CD4-positive, alpha-beta T cell treated with Interleukin-6 for 4 hours (primary cell): ENCODE measurements around the gene NMNAT3.
A peak's percentile ranks its signal among the peaks of the same experiment; 100 is the strongest.

Experiments used
- DNase-seq: peaks from one replicate; pipeline ENCODE4 v3.0.0-alpha.2; 2020; ENCODE audit warnings: mixed read lengths

NMNAT3 gene

DNA sequence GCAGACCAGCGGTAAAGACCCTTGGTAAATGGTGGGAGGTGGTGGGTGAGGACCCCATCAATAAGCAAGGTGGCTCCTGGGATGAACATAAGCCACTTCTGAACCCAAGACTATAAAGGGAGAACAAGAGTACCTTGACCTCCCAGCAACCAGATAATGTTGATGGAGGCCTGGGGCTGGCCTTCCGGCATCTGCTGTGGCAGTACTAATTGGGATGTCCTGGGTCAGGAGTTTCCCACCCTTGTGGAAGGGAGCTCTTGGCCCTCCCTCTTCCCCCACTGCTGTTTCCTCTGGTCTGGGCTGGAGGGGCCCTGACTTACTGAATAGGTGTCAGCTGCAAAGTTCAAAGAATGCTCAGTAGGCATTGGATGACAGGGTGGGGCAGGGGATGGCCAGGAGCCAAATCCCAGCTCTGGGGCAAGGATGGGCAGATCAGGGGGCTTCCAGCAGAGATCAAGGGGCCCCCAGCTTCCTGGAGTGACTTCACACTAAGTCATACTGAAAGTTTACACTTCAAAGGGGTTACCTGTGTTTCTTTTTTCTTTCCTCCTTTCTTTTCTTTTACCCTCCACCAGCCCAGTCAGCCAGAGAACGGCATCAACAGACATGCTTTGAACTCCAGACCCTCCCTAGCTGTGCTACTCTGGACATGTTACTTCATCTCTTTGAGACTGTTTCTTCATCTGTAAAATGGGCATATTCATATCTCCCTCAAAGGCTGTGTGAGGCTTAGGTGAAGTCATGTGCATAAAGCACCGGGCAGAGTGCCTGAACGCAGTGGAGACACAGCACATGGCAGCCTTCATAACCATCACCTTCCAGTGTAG is 139.8 kb downstream of the NMNAT3 start:
- DNase-seq: no peak

DNA sequence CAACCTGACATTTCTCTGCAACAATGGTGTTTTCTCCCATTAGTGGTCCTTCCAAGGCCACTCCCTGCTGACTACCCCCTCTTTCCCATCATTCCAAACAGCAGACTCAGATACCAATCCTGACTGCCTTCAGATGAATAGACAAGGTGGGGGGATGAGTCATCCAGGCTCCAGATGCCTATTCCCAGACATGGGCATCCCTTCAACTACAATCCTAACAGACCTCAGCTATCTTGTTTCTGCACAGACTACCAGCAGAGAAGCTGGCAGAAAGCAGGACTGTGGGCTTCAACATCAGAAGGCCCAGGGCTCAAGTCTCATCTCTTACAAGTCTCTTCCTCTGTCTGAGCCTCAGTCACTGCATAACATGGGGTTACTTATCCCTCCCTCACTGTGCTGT is 140.4 kb downstream of the NMNAT3 start:
- DNase-seq: no peak

DNA sequence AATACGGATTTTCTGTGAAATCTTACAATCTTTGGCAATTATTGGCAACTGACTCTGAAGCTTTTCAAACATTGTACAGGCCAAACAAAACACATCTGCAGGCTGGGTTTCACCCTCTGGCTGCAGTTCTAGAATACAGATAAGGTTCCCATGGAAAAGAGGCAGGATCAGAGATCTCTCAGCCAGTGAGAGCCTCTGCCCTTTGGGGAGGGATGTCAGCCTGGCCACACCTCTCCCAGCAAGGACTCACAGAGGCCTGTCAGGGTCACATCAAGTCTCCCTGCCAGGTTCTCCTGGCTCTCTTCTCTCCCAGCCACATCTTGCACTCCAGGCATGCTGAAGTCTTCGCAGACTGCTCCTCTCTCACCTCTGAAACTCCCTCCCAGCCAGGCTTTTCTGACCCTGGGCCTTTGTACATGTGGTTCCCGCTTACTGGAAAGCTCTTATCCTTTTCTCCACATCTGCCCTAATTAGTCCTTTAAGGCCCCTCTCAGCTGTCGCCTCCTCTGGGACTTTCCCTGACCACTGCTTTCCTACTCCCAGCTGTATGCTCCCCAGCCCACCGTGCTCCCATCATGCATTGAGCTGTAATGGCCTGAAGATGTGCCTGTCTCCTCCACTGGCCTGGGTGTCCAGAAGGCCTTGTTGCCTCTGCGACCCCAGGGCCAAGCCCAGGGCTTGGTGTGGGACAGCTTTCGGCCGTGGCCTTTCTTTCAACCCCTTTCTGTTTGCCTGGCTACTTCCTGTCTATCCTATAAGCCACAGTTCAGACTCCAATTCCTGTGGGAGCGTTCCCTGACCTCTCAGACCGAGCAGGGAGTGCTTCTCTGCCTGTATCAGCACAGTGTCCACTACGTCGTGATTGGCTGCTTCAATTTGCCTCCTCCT is 142.5 kb downstream of the NMNAT3 start:
- DNase-seq: no peak

DNA sequence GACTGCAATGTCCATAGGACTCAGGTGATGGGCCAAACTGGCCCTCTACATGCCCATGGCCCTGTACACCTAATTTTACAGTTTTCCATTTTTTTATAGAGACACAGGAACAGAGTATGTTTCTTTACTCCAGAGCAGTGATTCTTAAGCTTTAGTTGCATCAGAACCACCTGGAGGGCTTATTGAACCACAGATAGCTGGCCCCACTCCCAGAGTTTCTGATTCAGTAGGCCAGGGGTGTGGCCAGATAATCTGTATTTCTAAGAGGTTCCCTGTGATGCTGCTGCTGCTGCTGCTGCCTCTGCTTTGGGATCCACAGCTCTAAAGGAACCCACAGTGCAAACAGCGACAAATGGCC is 143.3 kb downstream of the NMNAT3 start:
- no peak for DNase-seq

DNA sequence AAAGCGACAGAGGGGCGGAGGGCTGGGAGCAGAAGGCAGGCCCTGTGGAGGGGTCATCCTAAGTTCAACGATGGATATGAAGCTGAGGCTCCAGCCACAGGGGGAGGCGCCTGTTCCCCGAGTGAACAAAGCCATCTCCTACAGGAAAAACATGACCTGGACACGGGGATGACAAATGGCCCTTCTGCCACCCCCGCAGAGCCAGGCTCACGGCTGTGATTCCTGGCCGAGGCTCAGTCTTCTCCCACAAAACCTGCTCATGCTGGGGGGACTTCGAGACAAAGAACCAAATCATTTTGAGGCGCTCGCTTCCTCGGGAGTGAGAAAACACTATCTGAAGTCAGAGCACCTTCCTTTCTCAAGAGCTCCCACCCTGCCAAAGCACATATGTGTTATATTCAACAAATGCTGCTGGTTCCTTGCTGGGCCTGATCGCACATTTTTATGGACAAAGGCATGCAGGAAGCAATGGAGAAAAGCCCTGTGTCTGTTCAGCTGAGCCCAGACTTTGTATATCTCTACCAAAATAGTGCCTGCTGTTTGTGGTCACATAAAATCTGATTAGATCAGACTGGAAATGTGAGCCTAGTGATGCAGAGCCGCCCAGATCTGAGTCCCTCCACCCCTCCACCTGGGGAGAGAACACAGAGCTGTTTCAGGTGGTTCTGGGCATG is 143.9 kb downstream of the NMNAT3 start:
- no peak for DNase-seq

DNA sequence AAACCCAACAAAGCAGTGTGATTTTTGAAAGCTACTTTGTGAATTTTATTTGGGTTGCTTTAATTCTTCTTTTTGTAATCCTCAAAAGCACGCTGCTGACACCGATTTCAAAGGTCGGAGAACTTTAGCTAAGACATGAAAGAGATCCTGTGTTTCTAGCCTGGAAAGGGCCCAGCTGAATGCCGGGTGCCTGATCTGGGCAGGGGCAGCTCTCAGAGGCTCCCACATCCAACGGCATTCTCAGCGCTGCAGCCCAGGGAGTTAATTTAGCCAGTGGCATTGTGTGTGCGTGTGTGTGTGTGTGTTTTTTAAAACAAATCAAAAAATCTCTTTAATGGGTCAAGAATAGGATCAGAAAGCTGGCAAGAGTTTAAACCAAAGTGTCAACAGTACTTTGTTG is 144.8 kb downstream of the NMNAT3 start:
- no peak for DNase-seq

DNA sequence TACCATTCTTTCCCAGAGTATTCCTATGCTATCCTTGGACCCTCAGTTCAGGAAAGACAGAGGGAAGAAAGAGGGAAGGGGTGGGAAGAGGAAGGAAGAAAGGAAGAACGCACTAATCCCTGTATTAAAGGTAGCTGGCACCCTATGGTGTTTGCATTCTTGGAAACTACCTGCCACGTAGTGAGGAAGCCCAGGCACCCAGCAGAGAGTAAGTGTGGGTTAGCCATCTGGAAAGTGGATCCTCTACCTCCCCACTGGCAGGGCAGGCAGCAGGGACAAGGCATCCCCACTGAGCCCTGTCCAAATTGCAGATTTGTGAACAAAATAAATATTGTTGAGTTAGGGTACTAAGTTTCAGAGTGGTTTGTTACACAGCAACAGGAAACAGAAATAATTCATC is 147.1 kb downstream of the NMNAT3 start:
- DNase-seq: no peak

DNA sequence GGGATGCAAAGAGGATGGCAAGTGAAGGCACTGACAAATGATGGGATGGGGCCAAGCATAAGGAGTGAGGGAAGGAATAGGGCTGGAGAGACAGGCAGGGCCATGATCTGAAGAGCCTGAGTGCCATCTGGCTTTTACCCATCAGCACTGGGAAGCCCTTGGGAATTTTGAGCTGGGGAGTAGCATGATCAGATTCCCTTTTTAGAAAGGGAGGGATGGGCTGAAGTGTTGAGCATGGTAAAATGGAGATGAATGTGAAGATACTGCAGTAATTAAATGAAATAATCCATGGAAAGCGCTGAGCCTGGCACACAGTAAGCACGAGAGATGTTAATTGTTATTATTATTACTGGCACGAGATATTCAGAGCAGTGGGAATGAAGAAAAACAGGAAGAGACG is 148.1 kb downstream of the NMNAT3 start:
- DNase-seq: no peak

DNA sequence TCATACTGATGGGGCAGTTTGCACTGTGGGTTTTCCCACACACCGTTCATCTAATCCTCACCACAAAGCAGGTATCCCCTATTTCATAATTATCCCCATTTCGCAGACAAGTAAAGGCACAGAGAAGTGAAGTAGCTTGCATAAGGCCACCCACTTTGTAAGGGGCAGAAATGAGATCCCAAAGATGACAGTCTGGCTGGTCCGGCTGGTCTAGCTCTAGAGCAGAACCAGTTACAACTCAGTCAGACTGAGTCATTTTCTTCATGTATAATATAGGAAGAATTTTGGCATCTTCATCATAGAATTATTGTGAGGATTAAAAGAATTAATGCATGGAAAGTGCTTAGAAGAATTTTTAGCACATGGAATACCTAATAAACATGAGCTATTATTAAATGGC is 148.8 kb downstream of the NMNAT3 start:
- DNase-seq: no peak

DNA sequence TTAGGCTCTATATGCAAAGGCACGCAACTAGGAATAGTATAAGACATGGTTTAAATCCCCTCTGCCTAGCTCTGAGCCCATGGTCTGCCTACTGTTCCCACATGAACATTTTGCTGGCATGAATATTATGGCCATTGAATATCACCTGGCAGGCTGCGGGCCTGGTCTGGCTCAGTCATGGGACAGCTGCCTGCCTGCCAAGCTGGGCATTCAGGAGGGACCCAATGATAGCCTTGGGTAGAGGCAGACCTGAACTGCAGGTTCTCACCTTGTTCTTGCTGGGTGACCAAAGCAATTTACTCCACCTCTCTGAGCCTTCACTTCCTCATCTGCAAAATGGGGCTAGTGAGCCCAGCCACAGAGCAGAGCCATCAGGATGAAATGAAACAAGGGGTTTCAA is 149.5 kb downstream of the NMNAT3 start:
- no peak for DNase-seq

DNA sequence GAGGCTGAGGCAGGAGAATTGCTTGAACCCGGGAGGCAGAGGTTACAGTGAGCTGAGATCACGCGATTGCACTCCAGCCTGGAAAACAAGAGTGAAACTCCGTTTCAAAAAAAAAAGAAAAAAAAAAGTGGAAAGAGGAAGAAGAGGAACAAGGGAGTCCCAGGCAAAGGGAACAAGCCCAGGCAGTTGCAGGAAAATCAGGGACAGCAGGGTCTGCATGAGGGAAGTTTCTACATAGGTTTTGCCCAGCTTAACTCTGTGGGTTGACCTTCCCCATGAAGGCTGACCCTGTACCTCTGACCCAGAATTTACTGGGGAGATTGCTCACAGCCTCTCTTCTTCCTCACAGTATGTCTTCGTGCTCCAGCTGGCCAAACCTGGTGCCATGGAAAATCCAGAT is 150.5 kb downstream of the NMNAT3 start:
- no peak for DNase-seq

DNA sequence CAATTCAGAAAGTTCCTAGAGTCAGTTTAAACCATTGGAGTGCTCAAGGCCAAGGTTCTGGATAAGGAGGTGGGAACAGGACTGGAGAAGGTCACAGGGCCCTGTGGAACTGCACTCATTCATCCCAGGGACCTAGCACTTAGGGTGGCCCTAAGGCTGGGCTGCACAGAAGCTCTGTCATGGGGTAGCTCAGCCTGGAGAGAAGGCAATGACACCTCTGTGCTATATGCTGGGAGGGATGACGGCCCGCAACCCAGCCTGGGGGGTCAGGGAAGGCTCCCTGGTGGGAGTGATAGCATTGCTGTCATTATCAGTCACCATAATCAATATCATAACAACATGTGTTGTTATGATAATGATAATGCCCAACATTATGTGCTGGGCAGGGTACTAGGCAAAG is 151.6 kb downstream of the NMNAT3 start:
- no peak for DNase-seq

DNA sequence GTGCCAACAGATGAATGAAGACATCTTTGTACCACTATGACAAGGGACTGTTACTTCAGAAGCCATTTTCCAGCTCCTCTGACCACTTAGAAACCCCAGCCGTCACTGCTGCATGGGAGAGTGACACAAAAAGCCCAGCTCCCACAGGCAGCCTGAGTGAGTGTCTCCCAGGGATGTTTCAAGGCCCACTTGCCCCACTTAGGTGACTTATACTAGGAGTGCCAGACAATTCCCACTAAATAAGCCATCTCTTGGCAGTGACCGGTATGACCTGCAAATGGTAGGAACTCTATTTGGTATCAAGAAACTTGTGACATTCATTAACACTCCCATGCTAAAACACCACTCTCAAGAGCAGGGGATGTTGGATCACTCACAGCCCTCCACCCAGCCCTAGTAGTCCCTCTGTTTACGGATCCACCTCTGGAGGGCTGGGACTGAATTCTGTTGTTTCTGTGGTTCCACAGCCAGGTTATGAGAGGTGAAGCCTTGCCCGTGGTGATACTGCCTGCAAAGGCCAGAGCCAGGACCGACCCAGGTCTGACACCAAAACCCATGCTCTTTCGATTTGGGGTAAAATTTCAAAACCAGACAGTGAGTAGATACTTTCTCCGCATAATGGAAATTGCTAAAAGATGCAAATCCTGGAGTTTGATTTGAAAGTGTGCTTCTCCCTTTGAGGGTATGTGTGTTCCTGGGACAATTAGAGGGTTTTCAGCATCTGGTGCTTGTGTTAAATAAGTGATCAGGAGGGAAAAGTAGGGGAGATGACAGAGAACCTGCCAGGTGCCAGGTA is 152.7 kb downstream of the NMNAT3 start:
- no peak for DNase-seq

DNA sequence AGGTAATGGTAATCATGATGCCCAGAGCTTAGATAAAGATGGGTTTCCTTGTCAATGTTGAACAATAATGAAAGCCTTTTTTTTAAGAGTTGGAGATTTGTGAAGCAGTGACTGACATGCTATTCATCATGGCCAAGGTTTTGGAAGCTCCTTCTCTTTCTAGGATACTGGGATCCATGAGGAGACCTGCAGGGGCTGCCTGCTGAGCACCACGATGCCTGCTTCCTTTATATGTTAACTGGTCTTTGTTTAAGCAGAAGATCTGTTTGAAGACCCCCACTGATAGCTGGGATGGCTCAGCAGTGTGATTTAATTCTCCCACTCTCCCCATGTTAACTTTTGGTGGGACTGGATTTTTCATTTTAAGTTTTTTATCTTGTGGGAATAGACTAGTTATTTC is 154.1 kb downstream of the NMNAT3 start:
- DNase-seq: no peak

DNA sequence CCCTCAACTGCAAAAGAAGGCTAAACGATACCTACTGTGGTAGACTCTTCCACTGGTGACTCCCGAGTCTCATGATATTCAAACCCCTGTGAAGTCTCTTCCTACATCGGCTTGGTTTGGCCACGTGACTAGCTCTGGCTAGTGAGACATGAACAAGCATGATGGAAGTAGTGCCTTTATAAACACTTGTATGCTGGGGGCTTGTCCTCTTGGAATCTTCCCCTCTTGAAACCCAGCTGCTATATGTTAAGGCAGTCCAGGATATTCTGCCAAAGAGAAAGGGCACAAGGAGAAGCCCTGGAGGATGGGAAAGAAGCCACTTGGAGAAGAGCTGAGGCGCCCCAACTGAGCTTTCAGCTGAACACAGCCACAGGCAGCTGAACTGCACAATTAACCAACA is 154.6 kb downstream of the NMNAT3 start:
- no peak for DNase-seq

DNA sequence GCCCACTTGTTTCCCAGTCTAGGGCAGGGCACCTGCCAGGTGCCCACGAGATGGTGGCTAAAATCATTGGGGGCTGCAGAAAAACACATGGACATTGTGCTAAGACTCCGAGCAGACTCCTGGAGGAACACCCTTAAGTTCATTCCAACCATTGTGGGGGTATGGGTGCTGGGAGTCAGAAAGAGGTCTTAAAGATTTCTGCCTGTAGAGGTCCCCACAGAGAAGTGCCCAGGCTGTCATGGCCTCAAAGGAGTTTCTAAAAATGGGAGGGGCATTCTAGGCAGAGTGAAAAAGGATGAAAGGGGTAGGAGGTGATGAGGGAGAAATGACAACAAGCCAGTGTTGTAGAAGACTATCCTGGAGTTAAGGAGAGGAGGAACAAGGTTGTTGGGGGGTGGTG is 155.4 kb downstream of the NMNAT3 start:
- no peak for DNase-seq

DNA sequence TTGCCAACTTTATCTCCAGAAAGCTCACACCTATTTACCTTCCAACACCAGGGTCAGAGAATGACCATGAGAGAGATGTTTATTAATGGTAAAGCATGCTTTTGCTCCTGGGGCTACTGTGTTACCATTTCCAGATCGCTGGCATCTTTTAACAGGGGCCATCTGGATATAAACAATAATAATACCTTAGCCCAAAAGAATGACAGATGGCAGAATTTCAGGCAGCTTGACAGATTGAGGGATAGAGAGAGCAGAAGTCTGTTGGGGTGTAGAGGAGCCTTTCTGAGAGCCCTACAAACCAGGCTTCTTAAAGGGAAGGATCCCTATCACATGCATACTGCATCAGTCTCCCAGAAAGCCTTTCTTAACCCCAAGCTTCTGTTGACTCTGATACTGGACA is 156.0 kb downstream of the NMNAT3 start:
- no peak for DNase-seq

DNA sequence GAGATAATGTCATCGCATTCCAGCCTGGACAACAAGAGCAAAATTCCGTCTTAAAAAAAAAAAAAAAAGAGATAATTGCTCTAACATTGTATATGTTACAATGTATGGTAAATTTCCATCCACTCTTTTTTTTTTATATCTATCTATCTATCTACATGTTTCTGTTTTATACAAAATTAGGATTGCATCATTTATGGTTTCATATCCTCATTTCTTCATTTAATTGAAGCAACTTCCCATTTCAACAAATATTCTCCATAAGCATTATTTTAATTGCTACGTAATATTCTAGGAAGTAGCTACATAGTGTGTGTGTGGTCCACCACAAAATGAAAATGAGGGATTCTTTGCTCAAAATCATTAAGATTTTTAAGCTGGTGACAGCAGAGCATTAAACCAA is 156.6 kb downstream of the NMNAT3 start:
- DNase-seq: no peak

DNA sequence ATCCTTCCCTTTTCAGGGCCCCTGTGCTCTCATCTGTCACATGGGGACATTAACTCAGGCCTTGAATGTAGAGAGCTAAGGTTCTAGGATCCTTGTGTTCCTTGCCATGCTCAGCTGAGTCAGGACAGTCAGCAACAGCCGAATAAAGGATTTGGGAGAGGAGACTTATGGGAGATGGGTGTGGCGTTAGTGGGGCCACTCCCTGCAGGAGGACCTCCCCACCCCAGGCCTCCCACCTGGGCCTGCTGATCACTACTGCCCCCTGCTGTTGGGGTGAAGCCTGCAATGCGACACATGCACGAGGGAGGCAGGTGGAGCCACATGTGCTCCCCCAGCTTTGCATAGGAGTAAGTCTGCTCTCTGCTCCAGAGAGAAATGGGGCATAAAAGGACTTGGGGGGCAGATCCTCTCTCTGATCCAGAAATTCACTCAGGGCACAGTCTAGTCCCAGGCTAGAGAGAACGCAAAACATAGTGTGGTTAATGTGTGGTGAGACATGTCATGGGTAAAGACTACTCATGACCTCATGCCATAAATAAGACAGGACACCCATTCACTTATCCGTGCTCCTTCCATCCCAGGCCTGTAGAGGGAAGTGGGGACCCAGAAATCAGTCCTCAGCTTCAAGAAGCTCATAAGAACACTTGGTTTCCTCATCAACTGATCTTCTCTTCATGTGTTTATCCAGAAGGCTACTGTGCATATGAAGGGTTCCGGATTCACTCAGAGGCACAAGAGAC is 157.6 kb downstream of the NMNAT3 start:
- DNase-seq: peak; percentile 4

DNA sequence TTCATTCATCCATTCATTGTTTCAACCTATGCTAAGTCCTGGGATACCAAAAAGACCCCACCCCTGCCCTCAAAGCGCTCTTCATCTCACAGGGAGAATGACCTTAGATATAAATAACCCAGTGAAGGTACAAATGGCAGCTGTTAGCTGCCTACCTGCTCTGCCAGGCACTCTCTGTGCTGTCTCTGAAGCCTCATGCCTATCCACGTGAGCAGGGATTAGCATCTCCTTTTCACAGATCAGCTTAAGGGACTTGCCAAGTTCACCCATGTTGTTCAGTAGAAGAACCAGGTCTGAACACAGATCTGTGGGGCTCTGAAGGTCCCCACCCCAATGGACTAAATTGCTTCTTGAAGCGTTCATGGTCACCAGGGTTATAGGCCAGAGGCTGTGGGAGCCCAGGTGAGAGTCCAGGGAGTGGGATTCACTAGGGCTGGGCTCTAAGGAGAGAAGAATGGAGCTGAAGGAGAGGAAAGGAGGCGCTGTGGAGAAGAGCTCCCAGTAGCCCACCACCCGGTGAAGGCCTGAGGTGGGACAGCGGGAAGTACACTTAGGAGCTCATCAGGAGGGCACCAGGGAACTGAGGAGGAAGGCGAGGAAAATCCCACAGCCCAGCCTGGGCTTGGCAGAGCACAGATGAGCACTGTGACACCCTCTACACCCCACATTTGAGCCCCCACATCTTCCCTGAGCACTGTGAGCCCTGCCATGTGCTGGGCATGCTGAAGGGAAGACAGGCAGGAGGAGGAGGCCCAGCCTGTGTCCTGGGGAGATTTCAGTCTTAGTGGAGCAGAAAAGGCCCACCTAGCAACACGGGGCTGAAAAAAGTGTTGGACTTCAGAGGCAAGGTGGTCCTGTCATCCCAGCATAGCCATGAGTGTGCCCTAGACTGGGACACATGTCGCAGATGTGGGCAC is 158.6 kb downstream of the NMNAT3 start:
- no peak for DNase-seq

DNA sequence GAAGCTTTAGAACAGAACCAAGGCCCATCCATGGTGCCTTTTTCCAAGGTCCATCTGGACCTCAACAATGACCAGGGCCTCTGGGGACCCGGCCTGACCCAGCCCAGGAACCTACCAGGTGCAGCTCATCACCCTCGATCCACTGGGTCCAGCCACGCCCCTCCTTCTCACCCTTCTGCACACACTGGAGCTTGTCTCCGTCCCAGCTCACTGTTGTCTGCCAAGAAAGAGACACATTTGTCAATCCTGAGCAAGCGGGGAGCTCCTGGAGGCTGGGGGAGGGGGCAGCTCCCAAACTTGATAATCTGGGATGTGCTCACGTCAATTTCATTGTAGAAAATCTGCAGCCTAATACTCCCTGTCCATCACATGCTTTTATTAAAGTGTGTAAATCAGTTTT is 159.5 kb downstream of the NMNAT3 start:
- no peak for DNase-seq
